Right kidney (tissue), 1 donor: Measurements from ENCODE around the gene FRYL.
A peak's percentile ranks its signal among the peaks of the same experiment; 100 is the strongest.
"Not testable (repeated sequence)": the region's sequence is repeated elsewhere in the genome, so short reads cannot be mapped to it uniquely, and the experiment has no call there.

Source experiments
- DNase-seq: peaks from one replicate; pipeline ENCODE4 v3.0.0-alpha.2; 2016

FRYL gene

DNA sequence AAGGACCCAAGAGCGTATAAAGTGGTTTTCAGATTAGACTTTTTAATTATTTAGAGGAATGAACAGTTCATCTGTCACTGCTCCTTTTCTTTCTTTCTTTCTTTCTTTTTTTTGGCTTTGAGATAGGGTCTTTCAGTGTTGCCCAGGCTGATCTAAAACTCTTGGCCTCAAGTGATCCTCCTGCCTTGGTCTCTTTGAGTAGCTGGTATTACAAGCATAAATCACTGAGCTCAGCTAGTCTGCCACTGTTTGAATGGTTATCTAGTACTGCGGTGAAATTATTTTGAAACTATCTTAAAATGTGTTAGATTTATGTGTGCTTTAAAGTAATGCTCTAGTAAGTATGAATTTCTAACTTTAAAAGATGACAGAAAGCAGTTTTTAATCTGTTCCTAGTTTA, 6.5 kb upstream of the FRYL start:
- no peak for DNase-seq

- DNase-seq = no peak
Measured at GRCh38 chr4:48785302-48785701, 5.2 kb upstream of the FRYL start.

GRCh38 chr4:48781968-48782367, 1.9 kb upstream of the FRYL start:
- DNase-seq = no peak

- DNase-seq = no peak
Measured at GRCh38 chr4:48780865-48781214, 761 bp upstream of the FRYL start.

- peak; percentile 97 for DNase-seq
Measured at GRCh38 chr4:48779095-48779997, 733 bp downstream of the FRYL start.

GRCh38 chr4:48778431-48779094, 1.5 kb downstream of the FRYL start:
- DNase-seq = no peak

DNA sequence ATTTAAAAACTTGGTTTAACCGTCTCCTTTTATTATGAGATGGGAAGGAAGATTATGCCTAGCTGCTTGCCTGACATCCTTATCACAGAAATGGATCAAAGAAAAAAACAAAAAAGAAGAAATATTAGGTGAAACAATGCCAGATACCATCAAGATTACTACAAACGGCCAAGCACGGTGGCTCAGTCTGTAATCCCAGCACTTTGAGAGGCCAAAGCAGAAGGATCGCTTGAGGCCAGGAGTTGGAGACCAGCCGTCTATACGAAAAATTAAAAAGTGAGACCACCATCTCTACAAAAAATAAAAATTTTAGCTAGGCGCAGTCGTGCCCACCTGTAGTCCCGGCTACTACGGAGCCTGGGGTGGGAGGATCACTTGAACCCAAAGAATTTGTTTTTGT, 2.3 kb downstream of the FRYL start:
- no peak for DNase-seq

GRCh38 chr4:48774760-48775710, 5.0 kb downstream of the FRYL start:
- DNase-seq = no peak

GRCh38 chr4:48772556-48772955, 7.5 kb downstream of the FRYL start:
- DNase-seq = no peak

DNA sequence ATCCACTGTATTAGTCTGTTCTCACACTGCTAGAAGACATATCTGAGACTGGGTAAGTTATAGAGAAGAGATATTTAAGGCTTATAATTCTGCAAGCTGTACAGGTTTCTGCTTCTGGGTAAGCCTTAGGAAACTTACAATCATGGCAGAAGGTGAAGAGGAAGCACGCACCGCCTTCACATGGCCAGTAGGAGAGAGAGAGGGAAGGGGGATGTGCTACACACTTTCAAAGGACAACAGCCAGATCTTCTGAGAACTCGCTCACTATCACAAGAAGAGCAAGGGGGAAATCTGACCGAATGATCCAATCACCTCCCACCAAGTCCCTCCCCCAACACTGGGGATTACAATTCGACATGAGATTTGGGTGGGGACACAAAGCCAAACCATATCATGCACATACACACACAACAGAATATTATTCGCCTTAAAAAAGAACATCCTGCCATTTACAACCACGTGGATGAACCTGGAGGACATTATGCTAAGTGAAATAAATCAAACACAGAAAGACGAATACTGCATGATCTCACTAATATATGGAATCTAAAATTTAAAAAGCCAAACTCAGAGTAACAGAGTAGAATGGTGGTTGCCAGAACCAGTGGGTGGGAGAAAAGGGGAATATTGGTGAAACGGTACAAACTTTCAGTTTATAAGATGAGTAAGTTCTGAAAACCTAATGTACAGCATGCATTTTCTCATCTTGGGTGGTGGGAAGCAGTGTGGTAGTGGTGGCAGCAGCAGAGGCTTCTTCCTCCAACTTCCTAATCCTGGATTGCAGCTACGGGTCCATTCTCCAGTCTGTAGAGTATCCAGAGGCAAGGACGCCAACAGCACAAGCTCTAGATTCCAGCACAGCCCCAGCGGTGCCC, 12.8 kb downstream of the FRYL start:
- no peak for DNase-seq

- no peak for DNase-seq
Measured at GRCh38 chr4:48766131-48766792, 13.8 kb downstream of the FRYL start.

- DNase-seq = no peak
Measured at GRCh38 chr4:48762408-48762807, 17.7 kb downstream of the FRYL start.

GRCh38 chr4:48761286-48761685, 18.8 kb downstream of the FRYL start:
- no peak for DNase-seq

- DNase-seq = not testable (repeated sequence)
Measured at GRCh38 chr4:48758703-48759102, 21.4 kb downstream of the FRYL start.

DNA sequence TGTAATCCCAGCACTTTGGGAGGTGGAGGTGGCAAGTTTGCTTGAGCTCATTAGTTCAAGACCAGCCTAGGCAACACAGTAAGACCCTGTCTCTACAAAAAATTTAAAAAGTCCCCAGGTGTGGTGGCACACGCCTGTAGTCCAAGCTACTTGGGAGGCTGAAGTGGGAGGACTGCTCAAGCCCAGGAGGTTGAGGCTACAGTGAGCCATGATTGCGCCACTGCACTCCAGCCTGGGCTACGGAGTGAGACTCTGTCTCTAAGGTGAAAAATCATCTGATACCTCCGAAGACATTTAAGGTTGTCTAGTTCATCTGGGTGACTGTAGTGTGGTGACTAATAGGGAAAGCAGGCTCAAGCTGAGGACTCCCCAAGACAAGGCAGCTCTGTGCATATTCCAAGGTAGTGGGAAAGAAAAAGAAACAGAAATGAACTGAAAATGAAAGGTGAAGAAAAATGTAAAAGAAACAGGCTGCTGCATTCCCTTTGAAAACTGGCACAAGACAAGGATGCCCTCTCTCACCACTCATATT, 23.3 kb downstream of the FRYL start:
- no peak for DNase-seq

DNA sequence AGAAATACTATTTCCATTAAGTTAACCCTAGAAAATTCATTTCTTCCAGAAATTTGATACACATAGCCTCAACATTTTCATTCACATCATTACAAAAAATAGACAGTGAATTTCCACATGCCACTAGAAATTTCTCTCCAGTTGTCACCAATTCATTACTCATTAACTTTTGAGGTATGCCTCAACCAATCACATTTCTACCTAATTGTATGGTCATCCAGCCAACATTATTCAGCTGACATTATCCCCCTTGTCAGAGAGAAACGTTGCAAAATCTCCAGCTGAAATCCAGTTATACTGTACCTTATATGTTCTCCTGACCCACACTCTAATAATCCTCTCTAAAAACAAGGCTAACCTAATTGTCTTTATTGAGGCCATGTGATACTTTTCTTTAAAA, 24.8 kb downstream of the FRYL start:
- DNase-seq = no peak

- no peak for DNase-seq
Measured at GRCh38 chr4:48753159-48753558, 26.9 kb downstream of the FRYL start.

GRCh38 chr4:48752726-48753125, 27.4 kb downstream of the FRYL start:
- no peak for DNase-seq

DNA sequence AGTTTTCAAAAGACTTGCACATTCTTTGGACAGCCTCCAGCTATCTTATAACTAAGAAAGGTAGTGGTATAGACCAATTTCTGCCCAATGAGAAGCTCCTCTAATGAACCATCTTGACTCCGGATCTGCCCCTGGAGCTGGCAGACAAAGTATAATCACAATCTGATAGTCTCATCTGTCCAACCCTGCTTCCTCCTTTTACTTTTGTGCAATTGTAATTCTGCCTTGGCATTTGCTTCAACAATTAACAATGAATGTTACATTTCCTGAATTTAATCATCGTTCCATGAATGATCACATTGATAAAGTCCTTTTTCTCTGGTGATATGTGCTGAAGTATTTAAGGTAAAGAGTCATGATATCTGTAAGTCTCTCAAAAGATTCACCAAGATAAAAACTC, 27.8 kb downstream of the FRYL start:
- DNase-seq = no peak

DNA sequence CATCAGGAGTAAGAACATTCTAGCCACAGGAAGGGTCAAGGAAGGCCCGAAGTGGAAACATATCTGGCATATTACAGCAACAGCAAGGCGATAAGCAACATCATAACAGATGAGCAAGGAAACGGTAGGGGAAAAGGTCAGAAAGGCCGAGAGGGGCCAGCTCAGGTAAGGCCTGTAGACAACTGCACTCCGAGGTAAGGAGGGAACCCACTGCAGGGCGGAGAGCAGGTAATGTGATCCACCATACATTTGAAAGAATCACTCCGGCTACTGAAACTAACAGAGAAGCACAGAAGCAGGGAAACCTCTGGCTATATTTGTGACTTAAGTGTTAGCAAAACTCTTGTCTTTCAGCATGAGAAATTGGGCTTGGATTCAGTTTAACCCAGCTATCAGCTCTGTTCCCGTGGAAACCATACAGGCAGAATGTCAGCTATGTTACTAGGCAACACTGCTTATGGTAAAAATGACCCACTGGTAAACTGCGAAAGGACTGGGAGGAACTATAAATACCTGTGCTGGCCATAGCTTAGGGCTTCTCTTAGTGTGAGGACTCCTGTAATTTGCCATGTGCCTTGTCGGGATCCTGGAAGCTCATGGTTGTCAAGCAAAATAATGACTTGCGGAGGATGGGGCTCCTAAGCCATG, 31.0 kb downstream of the FRYL start:
- no peak for DNase-seq
